Measurements from ENCODE around the gene PROSER3. TPM values are rescaled to one million over a fixed set of nuclear protein-coding genes. Genes with fewer than 3 reads are reported as not detected.

The PROSER3 gene
- total and polyA plus RNA-seq, 9 of the 15 experiments (the other 6 are each of a cell fraction or from before 2014, with no cell fraction given): 1.0 to 39.5 (median 5.1) TPM

GRCh38 chr19:35716801-35717664 lies 40.9 kb upstream of the PROSER3 start (continued):
- TF ChIP-seq ID3 (CRISPR knock-in tag; IDR thresholded peaks at IDR 0.05) (no peak), ID3 (tag; IDR thresholded peaks at IDR 0.05) (peak; percentile 25; the same call in 1 of the 2 replicates), POLR2AphosphoS2 (IDR thresholded peaks at IDR 0.05; ENCODE audit: low read length) (no peak), ZNF347 (CRISPR knock-in tag; IDR thresholded peaks at IDR 0.05; ENCODE audit: low read depth) (no peak), HDAC3 (IDR thresholded peaks at IDR 0.05; ENCODE audit: borderline replicate concordance, partially characterized antibody) (no peak), GABPA (tag; conservative IDR thresholded peaks at IDR 0.05; ENCODE audit: low read depth) (peak; percentile 88; the same call in 1 of the 2 replicates), ZNF609 (CRISPR knock-in tag; IDR thresholded peaks at IDR 0.05; ENCODE audit: borderline replicate concordance) (no peak), ZNF253 (CRISPR knock-in tag; conservative IDR thresholded peaks at IDR 0.05) (no peak), TSHZ1 (CRISPR knock-in tag; IDR thresholded peaks at IDR 0.05) (no peak), SAP30 (IDR thresholded peaks at IDR 0.05; ENCODE audit: borderline replicate concordance, insufficient read depth, low read depth, low read length, poor library complexity, severe bottlenecking) (peak; percentile 70), E2F5 (CRISPR knock-in tag; IDR thresholded peaks at IDR 0.05) (no peak)

Data from K562 (cell line).